Measurements from ENCODE around the gene MAST3.

DNA sequence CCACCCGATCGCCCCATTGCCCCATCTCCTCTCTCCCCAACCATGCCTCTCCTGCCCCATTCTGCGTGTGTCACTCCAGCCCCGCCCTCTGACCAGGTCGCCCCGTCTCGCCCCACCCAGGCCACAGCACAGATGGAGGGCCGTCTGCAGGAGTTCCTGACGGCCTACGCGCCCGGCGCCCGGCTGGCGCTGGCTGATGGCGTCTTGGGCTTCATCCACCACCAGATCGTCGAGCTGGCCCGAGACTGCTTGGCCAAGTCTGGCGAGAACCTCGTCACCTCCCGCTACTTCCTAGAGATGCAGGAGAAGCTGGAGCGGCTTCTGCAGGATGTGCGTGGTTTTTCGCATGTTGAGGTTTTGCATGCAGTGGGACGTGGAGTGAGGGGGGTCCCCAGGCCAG lies 26.2 kb downstream of the MAST3 start:
- no peak for TF ChIP-seq CTCF (IDR thresholded peaks at IDR 0.05; ENCODE audit: low read depth, low read length)
- no peak for TF ChIP-seq EZH2phosphoT487 (IDR thresholded peaks at IDR 0.05; ENCODE audit: low read depth)
